Activated CD4-positive, alpha-beta T cell treated with anti-CD3 and anti-CD28 coated beads for 4 hours (primary cell): Measurements from ENCODE around the gene R3HDM2.
A peak's percentile ranks its signal among the peaks of the same experiment; 100 is the strongest.

ENCODE experiments used
- DNase-seq, 2 donors: peaks; one replicate each; pipeline ENCODE4 v3.0.0-alpha.2; 2020

Gene R3HDM2

GRCh38 chr12:57224973-57225679 lies 205.7 kb downstream of the R3HDM2 start:
- DNase-seq: peak; percentile 57 to 64

GRCh38 chr12:57224278-57224972 lies 206.4 kb downstream of the R3HDM2 start:
- no peak for DNase-seq

- no peak for DNase-seq
These were observed 207.4 kb downstream of the R3HDM2 start for GRCh38 chr12:57223191-57224165.

- no peak for DNase-seq
These were observed 208.3 kb downstream of the R3HDM2 start for GRCh38 chr12:57222286-57223190.

GRCh38 chr12:57221169-57221917 lies 209.5 kb downstream of the R3HDM2 start:
- DNase-seq: no peak

GRCh38 chr12:57220770-57221168 lies 210.1 kb downstream of the R3HDM2 start:
- DNase-seq: no peak

- DNase-seq: no peak
These were observed 210.7 kb downstream of the R3HDM2 start for GRCh38 chr12:57219993-57220754.

- DNase-seq: no peak
These were observed 211.4 kb downstream of the R3HDM2 start for GRCh38 chr12:57219205-57219992.

GRCh38 chr12:57218030-57218853 lies 212.6 kb downstream of the R3HDM2 start:
- DNase-seq: no peak

GRCh38 chr12:57216921-57217879 lies 213.6 kb downstream of the R3HDM2 start:
- no peak for DNase-seq

GRCh38 chr12:57216014-57216911 lies 214.6 kb downstream of the R3HDM2 start, which contains the start of gene NXPH4:
NXPH4 (plus strand) TSS chr12:57216794; CDS start chr12:57216970, 176 bp downstream.
- peak; percentile 70 to 74 for DNase-seq

- no peak for DNase-seq
These were observed 215.2 kb downstream of the R3HDM2 start for GRCh38 chr12:57215668-57216013.

GRCh38 chr12:57215065-57215464 lies 215.8 kb downstream of the R3HDM2 start:
- no peak for DNase-seq

GRCh38 chr12:57214398-57214781 lies 216.5 kb downstream of the R3HDM2 start:
- peak; percentile 66 to 74 for DNase-seq

- DNase-seq: no peak
These were observed 217.0 kb downstream of the R3HDM2 start for GRCh38 chr12:57213763-57214397.
